Measurements from ENCODE around the gene WFDC9.
"Not testable (repeated sequence)": the region's sequence is repeated elsewhere in the genome, so short reads cannot be mapped to it uniquely, and the experiment has no call there.

Gene WFDC9

DNA sequence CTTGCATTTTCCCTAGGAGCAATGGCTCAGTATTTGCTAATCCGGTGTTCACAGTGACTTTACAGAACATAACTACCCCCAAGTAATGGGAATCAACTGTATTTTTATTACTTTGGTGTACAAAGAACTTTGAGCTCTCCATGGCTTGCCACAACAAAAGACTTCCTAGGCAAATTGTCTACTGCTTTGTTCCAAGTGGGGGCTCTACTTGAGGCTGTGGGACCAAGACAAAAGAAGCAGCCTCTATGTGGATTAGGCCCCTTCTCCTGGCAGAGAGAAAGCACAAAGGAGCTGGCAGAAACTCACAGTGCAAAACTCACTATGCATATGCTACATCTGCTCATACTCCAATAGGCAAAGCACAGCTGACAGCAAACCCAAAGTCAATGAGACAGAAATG, 52.9 kb downstream of the WFDC9 start:
- TF ChIP-seq, protein P1, sequence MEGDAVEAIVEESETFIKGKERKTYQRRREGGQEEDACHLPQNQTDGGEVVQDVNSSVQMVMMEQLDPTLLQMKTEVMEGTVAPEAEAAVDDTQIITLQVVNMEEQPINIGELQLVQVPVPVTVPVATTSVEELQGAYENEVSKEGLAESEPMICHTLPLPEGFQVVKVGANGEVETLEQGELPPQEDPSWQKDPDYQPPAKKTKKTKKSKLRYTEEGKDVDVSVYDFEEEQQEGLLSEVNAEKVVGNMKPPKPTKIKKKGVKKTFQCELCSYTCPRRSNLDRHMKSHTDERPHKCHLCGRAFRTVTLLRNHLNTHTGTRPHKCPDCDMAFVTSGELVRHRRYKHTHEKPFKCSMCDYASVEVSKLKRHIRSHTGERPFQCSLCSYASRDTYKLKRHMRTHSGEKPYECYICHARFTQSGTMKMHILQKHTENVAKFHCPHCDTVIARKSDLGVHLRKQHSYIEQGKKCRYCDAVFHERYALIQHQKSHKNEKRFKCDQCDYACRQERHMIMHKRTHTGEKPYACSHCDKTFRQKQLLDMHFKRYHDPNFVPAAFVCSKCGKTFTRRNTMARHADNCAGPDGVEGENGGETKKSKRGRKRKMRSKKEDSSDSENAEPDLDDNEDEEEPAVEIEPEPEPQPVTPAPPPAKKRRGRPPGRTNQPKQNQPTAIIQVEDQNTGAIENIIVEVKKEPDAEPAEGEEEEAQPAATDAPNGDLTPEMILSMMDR (IDR thresholded peaks at IDR 0.05; ENCODE audit: control insufficient read depth, extremely low read depth, insufficient read depth), result no peak
- no peak for DNase-seq (ENCODE audit: low read depth)
- H3K4me3 ChIP-seq (ENCODE audit: low read depth, low read length), result no peak overlapping the region

DNA sequence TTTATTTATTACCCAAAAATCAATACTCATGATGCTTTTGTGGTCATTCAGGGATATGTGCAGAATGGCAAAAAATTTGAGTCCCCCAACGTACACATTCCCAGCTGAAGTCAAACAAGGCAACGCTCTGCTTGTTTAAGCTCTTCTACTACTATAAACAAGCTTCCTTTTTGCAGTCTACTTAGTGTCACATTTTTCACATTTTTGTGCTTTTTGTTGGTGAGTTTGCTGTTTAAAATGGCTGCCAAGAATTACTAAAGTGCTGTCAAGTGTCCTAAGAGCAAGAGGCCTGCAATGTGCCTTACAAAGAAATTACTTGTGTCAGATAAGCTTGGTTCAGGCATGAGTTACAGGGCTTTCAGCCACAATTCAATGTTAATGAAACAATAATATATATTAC, 54.1 kb downstream of the WFDC9 start:
- no peak overlapping the region for H3K4me3 ChIP-seq (ENCODE audit: low read depth, low read length)
- no peak for DNase-seq (ENCODE audit: low read depth)
- TF ChIP-seq, protein P1 (IDR thresholded peaks at IDR 0.05; ENCODE audit: control insufficient read depth, extremely low read depth, insufficient read depth), result no peak

DNA sequence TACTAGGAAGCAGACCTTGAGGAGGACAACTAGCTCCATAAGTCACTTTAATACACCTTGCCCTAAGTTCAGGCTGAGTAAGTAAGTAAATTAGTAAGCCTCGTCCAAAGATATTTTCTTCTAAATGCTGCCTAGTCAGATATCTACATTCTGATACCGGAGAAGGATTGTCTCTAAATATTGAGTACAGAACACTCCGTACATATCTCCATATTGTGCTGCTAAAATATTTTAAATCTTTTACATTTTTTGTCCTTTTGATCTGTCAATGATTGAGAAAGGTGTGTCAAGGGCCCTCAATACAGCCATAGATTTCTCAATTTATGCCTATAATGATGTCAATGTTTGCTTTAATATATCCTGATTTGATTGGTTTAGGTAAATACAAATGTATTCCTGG, 55.2 kb downstream of the WFDC9 start:
- no peak for DNase-seq (ENCODE audit: low read depth)
- TF ChIP-seq, protein P1 (IDR thresholded peaks at IDR 0.05; ENCODE audit: control insufficient read depth, extremely low read depth, insufficient read depth), result no peak

DNA sequence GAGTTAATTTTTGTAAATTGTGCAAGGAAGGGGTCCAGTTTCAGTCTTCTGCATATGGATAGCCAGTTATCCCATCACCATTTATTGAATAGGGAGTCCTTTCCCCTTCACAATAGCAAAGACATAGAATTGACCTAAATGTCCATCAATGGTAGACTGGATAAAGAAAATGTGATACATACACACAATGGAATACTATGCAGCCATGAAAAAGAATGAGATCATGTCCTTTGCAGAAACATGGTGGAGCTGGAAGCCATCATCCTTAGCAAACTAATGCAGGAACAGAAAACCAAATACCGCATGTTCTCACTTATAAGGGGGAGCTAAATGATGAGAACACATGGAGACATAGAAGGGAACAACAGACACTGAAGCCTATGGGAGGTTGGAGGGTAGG, 61.4 kb downstream of the WFDC9 start:
- not testable (repeated sequence) for DNase-seq (ENCODE audit: low read depth); H3K4me3 ChIP-seq (ENCODE audit: low read depth, low read length)

More for the DNA sequence above, 55.2 kb downstream of the WFDC9 start:
- no peak overlapping the region for H3K4me3 ChIP-seq (ENCODE audit: low read depth, low read length)

DNA sequence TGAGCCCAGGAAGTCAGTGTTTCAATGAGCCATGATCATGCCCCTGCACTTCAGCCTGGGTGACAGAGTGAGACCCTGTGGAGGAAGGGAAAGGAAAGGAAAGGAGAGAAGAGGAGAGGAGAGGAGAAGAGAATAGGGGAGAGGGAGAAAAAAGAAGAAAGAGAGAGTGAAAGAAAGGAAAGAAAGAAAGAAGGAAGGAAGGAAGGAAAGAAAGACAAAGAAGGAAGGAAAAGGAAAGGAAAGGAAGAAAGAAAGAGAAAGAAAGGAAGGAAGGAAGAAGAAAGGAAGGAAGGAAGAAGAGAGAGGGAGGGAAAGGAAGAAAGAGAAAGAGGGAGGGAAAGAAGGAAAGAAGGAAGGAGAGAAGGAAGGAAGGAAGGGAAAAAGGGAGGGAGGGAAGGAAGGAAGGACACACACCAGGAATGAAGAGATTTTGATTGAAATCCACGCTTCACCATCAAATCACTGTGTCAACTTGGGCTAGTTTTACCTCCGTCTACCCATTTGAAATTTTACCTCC, 66.3 kb downstream of the WFDC9 start:
- TF ChIP-seq, protein P1 (IDR thresholded peaks at IDR 0.05; ENCODE audit: control insufficient read depth, extremely low read depth, insufficient read depth), result no peak
- no peak for DNase-seq (ENCODE audit: low read depth)
- no peak overlapping the region for H3K4me3 ChIP-seq (ENCODE audit: low read depth, low read length)

All from LNCaP clone FGC (cell line).